IPS-18c (cell line): ENCODE results near the gene CNFN.

ENCODE experiments used
- H3K4me3 ChIP-seq: 2 replicates; pipeline ENCODE4 v1.7.0; 2013; ENCODE audit warnings: low read depth, mild to moderate bottlenecking, low read length, moderate library complexity; ENCODE audit not compliant: insufficient read depth
- H3K9me3 ChIP-seq: one replicate; pipeline ENCODE4 v1.6.1; 2013; ENCODE audit warnings: mild to moderate bottlenecking, low read length, moderate library complexity; ENCODE audit not compliant: control insufficient read depth, insufficient read depth

The CNFN gene

DNA sequence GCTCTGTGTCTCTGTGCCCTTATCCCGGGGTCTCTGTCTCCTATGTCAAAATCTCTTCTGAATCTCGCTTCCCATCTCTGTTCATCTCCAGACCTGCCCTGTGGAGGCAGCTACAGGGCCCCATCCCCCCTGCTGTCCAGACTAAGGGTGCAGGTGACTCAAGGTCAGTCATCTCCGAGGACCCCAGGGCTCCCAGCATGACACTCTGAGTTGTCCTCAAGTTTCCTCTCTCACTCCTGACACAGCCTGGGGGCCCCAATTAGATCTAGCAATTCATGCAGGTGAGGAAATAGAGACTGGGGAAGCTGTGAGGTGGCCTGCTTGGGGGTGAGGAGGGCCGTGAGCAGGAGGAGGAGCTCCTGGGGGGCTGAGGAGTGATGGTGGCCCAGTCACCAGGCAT lies 2.1 kb upstream of the CNFN start:
- H3K9me3 ChIP-seq: no peaks in the 10 kb centered on the region
- no peak overlapping the region for H3K4me3 ChIP-seq

DNA sequence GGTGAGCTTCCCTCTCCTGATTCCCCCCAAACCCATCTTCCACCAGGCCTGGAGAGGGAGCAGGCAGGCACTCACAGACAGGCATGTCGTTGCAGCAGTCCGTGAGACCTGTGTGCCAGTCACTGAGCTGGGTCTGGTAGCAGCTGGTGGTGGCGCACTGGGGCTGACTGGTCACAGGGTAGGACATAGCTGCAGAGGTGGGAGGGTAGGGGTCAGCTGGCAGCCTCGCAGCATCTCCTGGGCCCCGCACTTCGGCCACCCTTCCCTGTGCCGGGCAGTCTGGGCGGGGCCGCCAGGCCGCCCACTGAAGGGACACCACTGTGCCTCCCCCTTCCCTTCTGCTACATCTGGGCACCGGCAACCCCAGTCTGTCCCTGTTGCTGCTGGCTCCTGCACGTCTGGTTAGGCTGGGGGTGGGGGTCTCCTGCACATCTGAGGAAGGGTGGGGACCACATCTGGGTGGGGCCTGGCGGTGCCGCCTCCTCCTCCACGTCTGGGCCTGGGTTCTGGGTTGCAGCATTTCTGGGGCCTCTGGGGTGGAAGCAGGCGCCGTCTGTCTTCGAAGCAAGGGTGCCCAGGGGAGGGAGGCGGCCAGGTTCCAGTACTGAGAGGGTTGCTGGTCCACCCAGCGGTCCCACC lies 1.1 kb downstream of the CNFN start:
- H3K4me3 ChIP-seq: no peak overlapping the region
- no peaks in the 10 kb centered on the region for H3K9me3 ChIP-seq

DNA sequence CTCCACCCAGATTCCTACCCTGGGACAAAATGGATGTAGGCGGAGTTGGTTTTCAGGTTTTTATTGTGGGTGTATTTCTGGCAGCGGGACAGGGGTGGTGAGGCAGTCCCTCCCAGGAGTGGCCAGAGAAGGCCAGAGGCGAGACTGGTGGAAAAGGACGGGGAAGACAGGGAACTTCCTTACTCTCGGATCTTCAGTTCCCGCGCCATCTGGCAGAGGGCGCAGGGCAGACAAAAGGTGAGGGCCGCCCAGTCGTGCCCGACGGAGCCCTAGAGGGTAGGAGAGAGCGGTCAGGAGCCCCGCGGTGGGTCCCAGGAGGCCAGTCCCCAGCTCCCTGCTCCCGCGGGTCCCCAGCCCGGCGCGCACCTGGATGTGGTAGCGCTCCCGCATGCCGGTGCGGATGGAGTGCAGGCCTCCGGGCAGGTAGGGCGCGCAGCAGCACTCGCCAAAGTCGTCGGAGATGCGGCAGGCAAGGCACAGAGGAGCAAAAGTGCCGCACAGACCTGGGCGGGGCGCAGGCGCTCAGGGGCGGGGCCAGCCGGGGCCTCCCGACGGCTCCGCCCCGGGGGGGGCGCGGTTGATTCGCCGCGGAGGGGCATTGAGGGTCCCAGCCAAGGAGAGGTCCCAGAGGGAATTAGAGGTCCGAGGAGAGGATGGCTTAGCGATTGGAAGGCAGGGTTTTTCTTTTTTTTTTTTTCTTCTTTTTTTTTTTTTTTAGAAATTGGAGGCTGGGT lies 3.0 kb downstream of the CNFN start:
- Histone ChIP-seq H3K4me3 (peak overlapping the region; percentile 84), H3K9me3 (no peaks in the 10 kb centered on the region)

DNA sequence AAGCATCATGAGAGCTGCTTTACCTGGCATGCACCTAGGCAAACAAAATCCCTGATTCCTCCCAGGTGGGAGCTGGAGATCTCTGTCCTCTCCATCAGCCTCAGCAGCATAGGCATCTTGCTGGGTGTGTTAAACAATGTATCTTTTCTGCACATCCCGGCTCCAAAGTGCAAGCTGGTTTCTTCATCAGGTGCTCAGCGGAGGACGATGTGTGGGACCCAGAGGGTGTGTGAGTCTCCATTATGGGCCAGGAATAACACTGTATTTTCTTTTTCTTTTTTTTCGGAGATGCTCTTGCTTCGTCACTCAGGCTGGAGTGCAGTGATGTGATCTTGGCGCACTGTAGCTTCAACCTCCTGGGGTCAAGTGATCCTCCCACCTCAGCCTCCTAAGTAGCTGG lies 9.9 kb downstream of the CNFN start:
- Histone ChIP-seq H3K4me3 (no peak overlapping the region), H3K9me3 (no peaks in the 10 kb centered on the region)

DNA sequence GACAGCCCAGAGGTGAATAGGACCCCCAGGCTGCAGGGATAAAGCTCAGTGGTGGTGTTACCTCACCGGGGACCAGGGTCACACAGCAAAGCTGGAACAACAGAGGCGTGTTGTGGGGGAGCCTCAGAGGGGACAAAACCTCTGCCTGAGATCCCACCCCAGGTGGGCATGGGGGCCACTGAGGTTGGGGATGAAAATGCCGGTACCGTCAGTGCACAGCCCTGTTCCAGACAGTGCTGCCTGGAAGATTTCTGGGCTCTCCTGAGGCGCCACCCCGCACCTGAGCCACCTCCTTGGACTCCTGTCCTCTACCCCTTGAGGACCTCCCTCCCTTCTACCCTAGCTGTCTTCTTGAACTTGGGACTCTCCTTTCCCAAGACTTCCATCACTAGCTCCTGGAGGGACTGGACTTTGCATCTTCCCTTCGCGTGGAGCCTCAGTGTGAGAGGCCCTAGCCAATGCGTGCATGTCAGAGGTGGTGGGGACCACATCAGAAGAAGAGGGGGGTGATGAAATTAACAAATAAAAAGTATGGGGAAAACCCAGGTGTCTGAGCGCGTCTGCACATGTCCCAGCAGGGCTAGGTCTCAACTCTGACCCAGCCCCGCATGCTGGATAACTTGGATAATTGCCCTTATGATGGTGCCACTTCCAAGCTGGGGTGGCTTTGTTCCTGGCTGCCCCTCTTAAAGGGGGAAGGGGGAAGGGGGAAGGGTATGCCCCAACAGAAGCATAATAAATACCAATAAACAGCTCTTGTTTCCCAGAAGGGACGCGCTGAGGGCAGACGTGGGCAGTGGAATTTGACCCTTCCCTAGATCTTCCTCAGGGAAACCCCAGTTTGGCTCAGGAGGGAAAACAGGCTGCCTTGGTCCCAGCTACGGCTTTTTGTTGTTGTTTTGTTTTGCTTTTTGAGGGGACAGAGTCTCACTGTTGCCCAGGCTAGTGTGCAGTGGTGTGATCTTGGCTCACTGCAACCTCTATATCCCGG lies 11.6 kb downstream of the CNFN start:
- Histone ChIP-seq H3K9me3 (no peaks in the 10 kb centered on the region), H3K4me3 (no peak overlapping the region)

DNA sequence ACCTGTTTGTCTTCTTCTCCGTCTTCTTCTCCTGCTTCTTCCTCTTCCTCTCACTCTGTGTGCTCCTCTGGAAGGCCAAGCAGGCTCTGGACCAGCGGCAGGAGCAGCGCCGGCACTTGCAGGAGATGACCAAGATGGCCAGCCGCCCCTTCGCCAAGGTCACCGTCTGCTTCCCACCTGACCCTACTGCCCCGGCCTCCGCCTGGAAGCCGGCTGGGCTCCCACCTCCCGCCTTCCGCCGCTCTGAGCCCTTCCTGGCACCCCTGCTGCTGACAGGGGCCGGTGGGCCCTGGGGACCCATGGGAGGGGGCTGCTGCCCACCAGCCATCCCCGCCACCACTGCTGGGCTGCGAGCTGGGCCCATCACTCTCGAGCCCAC lies 13.9 kb downstream of the CNFN start:
- Histone ChIP-seq H3K9me3 (no peaks in the 10 kb centered on the region), H3K4me3 (no peak overlapping the region)

DNA sequence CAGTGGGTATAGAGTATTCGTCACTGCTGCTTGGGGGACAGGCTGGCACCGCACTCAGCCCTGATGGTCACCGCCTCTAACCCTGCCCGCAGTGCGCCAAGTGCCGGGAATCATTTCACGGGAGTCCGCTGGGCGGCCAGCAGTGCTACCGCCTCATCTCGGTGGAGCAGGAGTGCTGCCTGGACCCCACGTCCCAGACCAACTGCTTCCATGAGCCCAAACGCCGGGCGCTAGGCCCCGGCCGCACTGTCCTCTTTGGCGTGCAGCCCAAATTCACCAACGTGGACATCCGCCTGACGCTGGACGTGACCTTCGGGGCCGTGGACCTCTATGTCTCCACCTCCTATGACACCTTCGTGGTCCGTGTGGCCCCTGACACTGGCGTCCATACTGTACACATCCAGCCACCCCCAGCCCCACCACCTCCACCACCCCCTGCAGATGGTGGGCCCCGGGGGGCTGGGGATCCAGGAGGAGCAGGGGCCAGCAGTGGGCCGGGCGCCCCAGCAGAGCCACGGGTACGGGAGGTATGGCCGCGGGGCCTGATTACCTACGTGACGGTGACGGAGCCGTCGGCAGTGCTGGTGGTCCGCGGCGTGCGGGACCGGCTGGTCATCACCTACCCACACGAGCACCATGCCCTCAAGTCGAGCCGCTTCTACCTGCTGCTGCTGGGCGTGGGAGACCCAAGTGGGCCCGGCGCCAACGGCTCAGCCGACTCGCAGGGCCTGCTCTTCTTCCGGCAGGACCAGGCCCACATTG lies 14.5 kb downstream of the CNFN start:
- H3K4me3 ChIP-seq: no peak overlapping the region
- no peaks in the 10 kb centered on the region for H3K9me3 ChIP-seq

DNA sequence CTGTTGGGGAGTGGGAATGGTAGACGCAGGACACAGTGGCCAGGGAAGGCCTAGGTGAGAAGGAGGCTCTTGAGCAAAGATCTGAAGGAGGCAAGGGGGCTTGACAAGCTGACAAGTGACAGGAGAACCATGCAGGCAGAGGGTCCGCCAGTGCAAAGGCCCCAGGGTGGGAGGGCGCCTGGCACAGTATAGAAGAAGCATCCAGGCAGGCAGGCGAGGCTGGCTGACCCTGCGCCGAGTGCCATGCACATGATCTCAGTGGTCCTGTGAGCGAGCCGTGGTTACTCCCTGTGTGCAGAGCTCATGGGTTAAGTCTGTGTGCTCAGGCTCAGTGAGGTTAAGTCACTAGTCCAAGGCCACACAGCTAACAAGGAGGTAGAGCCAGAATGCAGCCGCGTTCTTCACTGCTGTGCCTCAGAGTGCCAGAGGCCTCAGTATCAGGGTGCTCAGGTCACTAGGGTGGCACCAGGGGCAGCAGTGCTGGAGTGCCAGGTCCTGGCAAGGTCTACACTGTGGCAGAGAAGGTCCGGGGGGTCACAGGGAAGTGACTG lies 15.2 kb downstream of the CNFN start:
- H3K4me3 ChIP-seq: no peak overlapping the region
- H3K9me3 ChIP-seq: no peaks in the 10 kb centered on the region

DNA sequence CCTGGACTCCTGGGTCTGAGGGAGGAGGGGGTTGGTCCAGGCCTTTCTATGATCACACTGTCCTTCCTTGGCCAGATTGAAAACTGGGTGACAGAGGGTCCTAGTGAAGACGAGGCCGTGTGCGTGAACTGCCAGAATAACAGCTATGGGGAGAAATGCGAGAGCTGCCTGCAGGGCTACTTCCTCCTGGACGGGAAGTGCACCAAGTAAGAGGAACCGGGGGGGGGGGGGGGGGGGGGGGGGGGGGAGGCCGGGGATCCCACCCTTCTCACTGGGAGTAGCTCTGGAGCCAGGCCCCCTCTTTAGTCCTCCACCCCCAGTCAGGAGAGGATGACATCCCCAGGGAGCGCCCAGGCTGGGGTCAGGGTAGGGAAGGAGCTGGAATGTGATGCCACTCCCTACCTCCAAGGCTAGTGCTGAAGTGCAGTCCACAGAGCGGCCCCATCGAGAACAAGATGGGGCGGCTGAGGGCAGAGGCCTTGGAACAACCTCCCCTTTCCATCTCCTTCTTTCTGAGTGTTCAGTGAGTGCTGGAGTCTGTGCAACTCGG lies 19.4 kb downstream of the CNFN start:
- Histone ChIP-seq H3K4me3 (no peak overlapping the region), H3K9me3 (no peaks in the 10 kb centered on the region)

DNA sequence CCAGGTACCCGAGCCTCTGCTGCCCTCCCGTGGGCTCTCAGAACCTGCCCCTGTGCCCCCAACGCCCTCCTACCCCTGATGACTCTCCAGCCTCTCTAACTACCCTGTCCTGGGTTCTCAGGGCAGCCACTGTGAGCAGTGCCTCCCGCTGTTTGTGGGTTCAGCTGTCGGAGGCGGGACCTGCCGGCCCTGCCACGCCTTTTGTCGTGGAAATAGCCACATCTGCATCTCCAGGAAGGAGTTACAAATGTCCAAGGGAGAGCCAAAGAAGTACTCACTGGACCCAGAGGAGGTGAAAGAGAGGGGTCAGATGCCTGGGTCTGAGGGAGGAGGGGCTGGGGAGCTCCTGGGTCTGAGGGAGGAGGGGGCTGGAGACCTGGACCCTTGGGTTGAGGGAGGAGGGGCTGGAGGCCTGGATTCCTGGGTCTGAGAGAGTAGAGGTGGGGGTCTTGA lies 20.0 kb downstream of the CNFN start:
- Histone ChIP-seq H3K4me3 (no peak overlapping the region), H3K9me3 (no peaks in the 10 kb centered on the region)

DNA sequence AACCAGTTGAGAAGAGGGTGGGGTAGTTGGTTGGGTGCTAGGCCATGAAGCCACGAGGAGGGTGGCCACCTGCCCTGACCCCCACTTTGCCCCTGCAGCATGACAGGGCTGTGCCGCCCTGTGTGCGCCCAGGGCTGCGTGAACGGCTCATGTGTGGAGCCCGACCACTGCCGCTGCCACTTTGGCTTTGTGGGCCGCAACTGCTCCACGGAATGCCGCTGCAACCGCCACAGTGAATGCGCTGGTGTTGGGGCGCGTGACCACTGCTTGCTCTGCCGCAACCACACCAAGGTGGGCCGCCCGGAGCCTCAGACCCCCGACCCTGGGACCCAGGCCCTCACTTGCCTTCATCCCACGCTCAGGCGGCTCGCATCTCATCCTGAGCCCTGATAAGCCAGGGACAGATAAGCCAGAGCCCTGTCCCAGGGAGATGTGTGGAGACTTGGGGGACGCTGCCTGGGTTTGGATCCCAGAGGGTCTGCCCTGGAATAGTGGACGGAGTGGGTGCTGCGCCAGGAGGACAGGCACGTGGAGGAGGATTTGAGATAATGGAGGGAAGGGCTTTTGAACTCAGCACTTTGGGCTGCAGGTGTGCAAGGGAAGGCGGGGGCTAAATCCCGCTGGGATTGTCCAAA lies 20.5 kb downstream of the CNFN start:
- Histone ChIP-seq H3K4me3 (no peak overlapping the region), H3K9me3 (peaks cover under 1% of the 10 kb centered on the region)

DNA sequence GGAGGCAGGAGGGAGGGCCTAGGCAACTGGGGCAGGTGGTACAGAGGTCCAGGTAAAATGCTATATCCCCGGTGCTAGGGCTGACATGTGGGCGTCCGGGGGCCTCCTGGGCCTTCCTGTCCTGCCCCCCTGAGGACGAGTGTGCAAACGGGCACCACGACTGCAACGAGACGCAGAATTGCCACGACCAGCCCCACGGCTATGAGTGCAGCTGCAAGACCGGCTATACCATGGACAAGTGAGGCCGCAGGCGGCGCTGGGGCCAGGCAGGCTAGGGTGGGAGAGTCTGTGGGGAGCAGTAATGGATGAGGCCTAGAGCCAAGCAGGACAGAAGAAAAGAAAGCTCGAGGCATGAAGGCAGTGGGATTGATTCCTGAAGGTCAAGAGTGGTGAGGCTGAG lies 21.3 kb downstream of the CNFN start:
- no peak overlapping the region for H3K4me3 ChIP-seq
- peaks cover 2% of the 10 kb centered on the region for H3K9me3 ChIP-seq

DNA sequence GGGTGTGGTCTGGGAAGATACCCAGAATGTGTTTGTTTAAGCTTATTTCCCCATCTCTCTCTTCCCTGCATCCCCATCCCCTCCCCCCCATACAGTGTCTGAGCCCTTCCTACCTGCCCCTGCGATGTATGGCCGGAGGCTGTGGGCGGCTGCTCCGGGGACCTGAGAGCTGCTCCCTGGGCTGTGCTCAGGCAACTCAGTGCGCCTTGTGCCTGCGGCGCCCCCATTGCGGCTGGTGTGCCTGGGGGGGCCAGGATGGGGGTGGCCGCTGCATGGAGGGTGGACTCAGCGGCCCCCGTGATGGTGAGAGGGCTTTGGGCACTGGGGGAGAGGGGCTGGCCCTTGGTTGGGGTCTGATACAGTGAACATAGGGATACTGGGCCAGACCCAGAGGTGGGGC lies 21.7 kb downstream of the CNFN start:
- Histone ChIP-seq H3K9me3 (peaks cover 2% of the 10 kb centered on the region), H3K4me3 (no peak overlapping the region)

DNA sequence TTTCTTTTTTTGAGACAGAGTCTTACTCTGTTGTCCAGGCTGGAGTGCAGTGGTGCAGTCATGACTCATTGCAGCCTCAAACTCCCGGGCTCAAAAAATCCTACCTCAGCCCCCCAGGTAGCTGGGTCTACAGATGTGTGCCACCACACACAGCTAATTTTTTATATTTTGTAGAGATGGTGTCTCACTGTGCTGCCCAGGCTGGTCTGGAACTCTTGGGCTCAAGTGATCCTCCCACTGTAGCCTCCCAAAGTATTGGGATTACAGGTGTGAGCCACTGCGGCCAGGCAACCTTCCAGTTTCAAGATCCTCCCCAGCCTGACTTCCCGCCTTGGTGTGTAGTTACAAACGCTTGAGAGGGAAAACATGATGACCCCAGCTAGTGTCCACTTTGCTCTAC lies 22.2 kb downstream of the CNFN start:
- H3K9me3 ChIP-seq: peaks cover 2% of the 10 kb centered on the region
- no peak overlapping the region for H3K4me3 ChIP-seq

DNA sequence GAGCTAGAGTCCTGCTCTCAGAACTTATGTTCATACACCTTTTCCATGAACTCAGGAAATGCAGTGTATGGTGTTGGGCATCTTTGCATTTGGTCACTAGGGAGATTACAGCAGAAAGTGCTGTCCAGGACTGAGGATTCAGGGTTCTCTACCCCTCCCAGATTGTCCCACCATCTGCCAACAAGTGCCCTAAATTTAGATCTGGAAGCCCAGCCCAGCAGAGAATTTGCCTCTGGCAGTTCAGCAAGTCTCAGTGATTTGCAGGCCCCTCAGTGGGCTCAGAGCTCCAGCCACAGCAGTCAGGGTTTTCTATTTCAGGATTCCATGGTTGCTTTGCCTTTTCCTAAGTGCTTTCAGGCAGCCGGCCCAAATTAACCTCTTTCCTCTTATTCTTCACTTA lies 23.4 kb downstream of the CNFN start:
- H3K4me3 ChIP-seq: no peak overlapping the region
- H3K9me3 ChIP-seq: peaks cover 2% of the 10 kb centered on the region

DNA sequence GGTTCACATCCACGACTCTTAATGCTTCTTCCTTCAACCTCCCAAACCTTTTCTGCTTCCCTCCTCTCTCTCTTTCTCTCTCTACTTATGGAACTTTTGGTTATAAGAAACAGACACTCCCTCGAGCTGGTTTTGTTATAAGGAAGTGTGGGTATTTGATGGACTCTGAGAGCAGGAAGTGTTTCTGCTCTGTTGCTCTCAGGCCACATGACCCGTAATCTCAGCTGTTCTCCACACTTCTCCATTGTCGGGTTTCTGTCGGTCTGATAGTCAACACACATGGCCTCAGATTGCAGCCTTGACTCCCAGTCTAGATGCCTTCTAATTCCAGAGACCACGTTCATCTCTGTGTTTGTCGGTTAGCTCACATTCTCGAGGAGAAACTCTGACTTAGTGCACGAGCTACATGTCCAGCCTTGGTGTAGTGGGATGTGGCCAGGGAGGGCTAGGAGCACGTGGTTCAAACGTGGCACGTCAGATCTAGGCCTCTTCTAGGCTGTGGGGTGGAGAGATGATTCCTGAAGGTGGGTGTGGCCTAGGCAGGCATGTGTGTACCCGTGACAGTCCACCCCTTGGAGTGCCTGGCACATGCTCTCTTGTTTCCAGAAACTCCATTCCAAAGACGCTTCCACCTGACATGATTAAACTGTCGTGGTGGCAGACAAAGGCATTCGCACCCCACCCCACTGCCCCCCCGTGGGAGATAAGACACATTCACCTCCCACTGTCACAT lies 26.3 kb downstream of the CNFN start:
- H3K9me3 ChIP-seq: peaks cover 2% of the 10 kb centered on the region
- H3K4me3 ChIP-seq: no peak overlapping the region
